Naive B cell (primary cell): Measurements from ENCODE around the gene TMEM131L. TPM values are rescaled to one million over a fixed set of nuclear protein-coding genes. Genes with fewer than 3 reads are reported as not detected.

Source experiments
- ATAC-seq, 2 donors: fragments of 150-1000 bp; cut with Tn5 transposase; 2 replicates each; pipeline ENCODE4 v1.10.0; 2021; ENCODE audit warnings: low read depth in 2 of 2, mild to moderate bottlenecking in 2 of 2, moderate library complexity in 2 of 2
- DNase-seq: peaks from one replicate; pipeline ENCODE4 v3.0.0; 2022
- H3K27ac Mint-ChIP-seq, 6 donors: one replicate each; pipeline ENCODE4 v1.8.0; 2020 to 2022; ENCODE audit warnings: mild to moderate bottlenecking in 6 of 6, mixed read lengths in 6 of 6, moderate library complexity in 5 of 6, inconsistent platforms in 2 of 6
- H3K27me3 Mint-ChIP-seq, 3 donors: one replicate each; pipeline ENCODE4 v1.8.0; 2021 to 2022; ENCODE audit warnings: mixed read lengths in 3 of 3, mild to moderate bottlenecking in 1 of 3
- H3K36me3 Mint-ChIP-seq, 2 donors: one replicate each; pipeline ENCODE4 v1.8.0; 2020 to 2022; ENCODE audit warnings: mixed read lengths in 2 of 2, inconsistent platforms in 1 of 2, mild to moderate bottlenecking in 1 of 2
- H3K4me1 Mint-ChIP-seq, 3 donors: one replicate each; pipeline ENCODE4 v1.8.0; 2020 to 2022; ENCODE audit warnings: mixed read lengths in 3 of 3, inconsistent platforms in 1 of 3, mild to moderate bottlenecking in 1 of 3, moderate library complexity in 1 of 3
- H3K4me3 Mint-ChIP-seq, 8 donors: one replicate each; pipeline ENCODE4 v1.8.0; 2020 to 2022; ENCODE audit warnings: mild to moderate bottlenecking in 8 of 8, mixed read lengths in 8 of 8, moderate library complexity in 8 of 8, inconsistent platforms in 2 of 8
- H3K9me3 Mint-ChIP-seq, 7 donors: one replicate each; pipeline ENCODE4 v1.8.0; 2020 to 2022; ENCODE audit warnings: mixed read lengths in 7 of 7, mild to moderate bottlenecking in 5 of 7, inconsistent platforms in 2 of 7, moderate library complexity in 1 of 7
- polyA plus RNA-seq, 6 donors: library from polyadenylated mRNA; unstranded; fragments of 300-500 nt; fragmentation: Illumina TruSeq; gene quantifications; one replicate each; pipeline ENCODE4 v1.2.3, GENCODE V29; 2021; ENCODE audit warnings: low read depth in 6 of 6

Gene TMEM131L
- polyA plus RNA-seq, 6 donors from 2014 or later = 52.2 to 86.7 (median 68.1) TPM

DNA sequence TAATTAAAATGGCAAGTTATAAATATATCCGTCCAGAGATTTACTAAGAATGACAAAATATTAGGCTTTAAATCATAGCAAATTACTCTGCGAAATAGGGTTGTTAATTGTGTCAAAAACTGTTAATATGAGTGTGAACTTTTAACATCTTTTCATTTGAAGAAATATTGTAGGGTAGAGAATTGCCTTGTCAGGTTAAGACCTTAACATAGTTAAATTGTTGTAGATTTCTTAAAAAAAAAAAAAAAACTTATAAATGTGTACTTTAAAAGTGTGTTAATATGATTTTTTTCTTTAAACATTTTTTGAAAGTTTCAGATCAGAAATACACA is 110.2 kb downstream of the TMEM131L start:
- DNase-seq (no peak), ATAC-seq (no peak)
- Mint-ChIP-seq H3K27me3 (no peaks in the 10 kb centered on the region), H3K9me3 (no peaks in the 10 kb centered on the region), H3K36me3 (peaks cover 19 to 21% of the 10 kb centered on the region in 2 donors), H3K4me3 (peak overlapping the region in 1 of 8 donors; percentile 74), H3K27ac (peak overlapping the region in 4 of 6 donors; percentile 36 to 95 (median 76)), H3K4me1 (peaks cover 54 to 86% (median 72%) of the 10 kb centered on the region in 3 donors)

- peaks cover 14 to 18% of the 10 kb centered on the region in 2 donors for H3K36me3 Mint-ChIP-seq
- peak overlapping the region in 1 of 8 donors; percentile 7 for H3K4me3 Mint-ChIP-seq
- no peak for DNase-seq
- H3K27me3 Mint-ChIP-seq = no peaks in the 10 kb centered on the region
- no peak for ATAC-seq
- no peaks in the 10 kb centered on the region for H3K9me3 Mint-ChIP-seq
- peaks cover 49 to 86% (median 67%) of the 10 kb centered on the region in 3 donors for H3K4me1 Mint-ChIP-seq
- H3K27ac Mint-ChIP-seq = peak overlapping the region; percentile 35 to 90 (median 44)
Observed at GRCh38 chr4:153577053-153577452, 110.9 kb downstream of the TMEM131L start.

DNA sequence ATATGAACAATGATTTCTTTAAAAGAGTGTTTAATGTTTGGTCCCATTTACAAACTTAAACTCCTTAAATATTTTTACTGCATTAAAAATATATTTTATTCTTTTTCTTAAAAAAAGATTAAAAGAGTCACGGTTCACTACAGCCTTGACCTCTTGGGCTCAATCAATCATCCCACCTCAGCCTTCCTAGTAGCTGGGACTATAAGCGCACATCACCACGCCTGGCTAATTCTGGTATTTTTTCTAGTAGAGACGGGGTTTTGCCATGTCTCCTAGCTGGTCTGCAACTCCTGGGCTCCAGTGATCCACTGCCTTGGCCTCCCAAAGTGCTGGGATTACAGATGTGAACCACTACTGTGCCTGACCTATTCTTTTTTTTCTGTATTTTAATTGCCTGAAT is 113.2 kb downstream of the TMEM131L start:
- peaks cover 9 to 16% of the 10 kb centered on the region in 2 donors for H3K36me3 Mint-ChIP-seq

GRCh38 chr4:153579872-153580271 is 113.7 kb downstream of the TMEM131L start:
- H3K36me3 Mint-ChIP-seq = peaks cover 9 to 16% of the 10 kb centered on the region in 2 donors
- DNase-seq (peak; percentile 44), ATAC-seq (peak; percentile 94 to 95)
- H3K4me3 Mint-ChIP-seq = peak overlapping the region; percentile 1 to 74 (median 66)
- H3K27ac Mint-ChIP-seq = peak overlapping the region in 5 of 6 donors; percentile 65 to 88 (median 75)
- H3K4me1 Mint-ChIP-seq = peaks cover 30 to 75% (median 51%) of the 10 kb centered on the region in 3 donors
- no peaks in the 10 kb centered on the region for H3K27me3 Mint-ChIP-seq
- no peaks in the 10 kb centered on the region for H3K9me3 Mint-ChIP-seq

More for the DNA sequence above, 113.2 kb downstream of the TMEM131L start:
- Mint-ChIP-seq H3K27ac (peak overlapping the region in 4 of 6 donors; percentile 65 to 88 (median 81)), H3K9me3 (no peaks in the 10 kb centered on the region), H3K4me1 (peaks cover 31 to 78% (median 51%) of the 10 kb centered on the region in 3 donors), H3K27me3 (no peaks in the 10 kb centered on the region), H3K4me3 (peak overlapping the region; percentile 1 to 74 (median 66))
- DNase-seq = no peak
- ATAC-seq = peak; percentile 66 to 69

DNA sequence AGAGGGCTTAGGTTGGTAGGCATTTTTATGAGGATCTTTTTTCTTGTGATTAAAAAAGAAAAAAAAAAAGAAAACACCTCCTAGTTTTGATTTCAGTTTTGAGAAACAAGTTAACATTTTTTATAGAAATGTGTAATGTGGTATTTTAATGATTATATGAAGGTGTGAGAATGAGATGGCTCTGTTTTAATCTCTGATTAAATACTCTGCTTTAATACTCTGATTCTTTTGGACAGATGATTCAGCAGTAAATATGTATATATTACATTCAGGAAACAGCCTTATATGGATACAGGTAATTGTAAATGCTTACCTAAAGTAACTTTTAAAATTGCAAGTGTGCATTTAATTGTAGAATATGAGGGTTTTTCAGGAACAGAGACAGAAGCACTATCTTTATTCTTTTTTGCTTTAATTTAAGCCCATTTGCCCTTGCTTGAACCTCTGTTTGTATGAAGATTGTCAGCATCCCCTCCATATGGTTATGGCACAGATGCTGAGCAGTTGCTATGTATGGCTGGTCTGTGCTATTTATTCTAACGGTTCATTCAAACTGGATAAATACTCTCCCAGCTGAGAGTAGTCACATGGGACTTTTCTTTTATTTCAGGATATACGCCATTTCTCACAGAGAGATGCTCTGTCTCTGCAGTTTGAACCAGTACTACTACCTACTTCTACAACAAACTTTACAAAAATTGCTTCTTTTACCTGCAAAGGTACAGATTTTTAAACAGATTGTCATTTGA is 117.0 kb downstream of the TMEM131L start:
- H3K9me3 Mint-ChIP-seq = no peaks in the 10 kb centered on the region
- H3K27me3 Mint-ChIP-seq = no peaks in the 10 kb centered on the region
- peaks cover 5 to 15% of the 10 kb centered on the region in 2 donors for H3K36me3 Mint-ChIP-seq
- peaks cover 22 to 48% (median 31%) of the 10 kb centered on the region in 3 donors for H3K4me1 Mint-ChIP-seq
- peak overlapping the region in 4 of 6 donors; percentile 6 to 57 (median 46) for H3K27ac Mint-ChIP-seq
- DNase-seq (no peak), ATAC-seq (no peak)
- H3K4me3 Mint-ChIP-seq = no peak overlapping the region

- DNase-seq (no peak), ATAC-seq (no peak)
- Mint-ChIP-seq H3K4me3 (peak overlapping the region in 1 of 8 donors; percentile 39), H3K27ac (peak overlapping the region in 4 of 6 donors; percentile 54 to 95 (median 85)), H3K36me3 (peaks cover 19 to 23% of the 10 kb centered on the region in 2 donors), H3K27me3 (no peaks in the 10 kb centered on the region), H3K9me3 (no peaks in the 10 kb centered on the region), H3K4me1 (peaks cover 17 to 39% (median 24%) of the 10 kb centered on the region in 3 donors)
Observed at GRCh38 chr4:153585026-153585425, 118.9 kb downstream of the TMEM131L start.

- peaks cover 2 to 6% (median 3%) of the 10 kb centered on the region in 3 donors for H3K4me1 Mint-ChIP-seq
- DNase-seq = no peak
- H3K9me3 Mint-ChIP-seq = no peaks in the 10 kb centered on the region
- peak overlapping the region in 2 of 6 donors; percentile 3 to 44 for H3K27ac Mint-ChIP-seq
- peaks cover 24 to 39% of the 10 kb centered on the region in 2 donors for H3K36me3 Mint-ChIP-seq
- ATAC-seq = no peak
- H3K27me3 Mint-ChIP-seq = no peaks in the 10 kb centered on the region
- H3K4me3 Mint-ChIP-seq = no peak overlapping the region
Observed at GRCh38 chr4:153589703-153590595, 123.8 kb downstream of the TMEM131L start.

- Mint-ChIP-seq H3K9me3 (no peaks in the 10 kb centered on the region), H3K36me3 (peaks cover 29 to 39% of the 10 kb centered on the region in 2 donors), H3K27ac (peak overlapping the region in 1 of 6 donors; percentile 24), H3K4me3 (no peak overlapping the region), H3K27me3 (no peaks in the 10 kb centered on the region), H3K4me1 (peaks cover 0 to 6% (median 0%) of the 10 kb centered on the region in 3 donors)
- ATAC-seq (no peak), DNase-seq (no peak)
Observed at GRCh38 chr4:153591441-153591840, 125.3 kb downstream of the TMEM131L start.

- H3K36me3 Mint-ChIP-seq = peaks cover 31 to 39% of the 10 kb centered on the region in 2 donors
- peaks cover 0 to 3% (median 0%) of the 10 kb centered on the region in 3 donors for H3K4me1 Mint-ChIP-seq
- no peak overlapping the region for H3K4me3 Mint-ChIP-seq
- DNase-seq (no peak), ATAC-seq (no peak)
- no peaks in the 10 kb centered on the region for H3K27me3 Mint-ChIP-seq
- no peaks in the 10 kb centered on the region for H3K9me3 Mint-ChIP-seq
- H3K27ac Mint-ChIP-seq = peak overlapping the region in 4 of 6 donors; percentile 12 to 80 (median 43)
Observed at GRCh38 chr4:153592064-153592463, 125.9 kb downstream of the TMEM131L start.

DNA sequence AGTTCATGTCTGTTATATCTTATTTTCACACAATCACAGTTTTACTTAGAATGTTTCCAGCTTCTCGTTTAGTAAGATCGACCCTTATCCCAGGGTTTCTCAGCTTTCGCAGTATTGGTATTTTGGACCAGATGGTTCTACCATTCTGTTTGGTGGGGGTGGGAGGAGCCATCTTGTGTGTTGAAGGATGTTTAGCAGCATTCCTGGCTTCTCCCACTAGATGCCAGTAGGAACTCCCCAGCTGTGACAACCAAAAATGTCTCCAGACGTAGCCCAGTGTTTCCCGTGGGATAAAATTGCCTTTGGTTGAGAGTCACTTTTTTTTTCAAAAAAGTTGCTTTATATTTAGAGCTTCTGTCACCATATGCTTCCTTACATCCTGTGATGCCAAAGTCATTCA is 127.0 kb downstream of the TMEM131L start:
- no peak for ATAC-seq
- H3K27me3 Mint-ChIP-seq = no peaks in the 10 kb centered on the region
- no peaks in the 10 kb centered on the region for H3K9me3 Mint-ChIP-seq
- no peak for DNase-seq
- H3K4me1 Mint-ChIP-seq = peaks cover 0 to 1% (median 0%) of the 10 kb centered on the region in 3 donors
- H3K36me3 Mint-ChIP-seq = peaks cover 25 to 40% of the 10 kb centered on the region in 2 donors
- H3K4me3 Mint-ChIP-seq = no peak overlapping the region
- H3K27ac Mint-ChIP-seq = no peak overlapping the region

GRCh38 chr4:153594210-153594609 is 128.1 kb downstream of the TMEM131L start:
- Mint-ChIP-seq H3K27me3 (no peaks in the 10 kb centered on the region), H3K36me3 (peaks cover 26 to 40% of the 10 kb centered on the region in 2 donors), H3K4me1 (peaks cover 0 to 5% (median 0%) of the 10 kb centered on the region in 3 donors), H3K27ac (no peak overlapping the region), H3K4me3 (no peak overlapping the region), H3K9me3 (no peaks in the 10 kb centered on the region)
- no peak for ATAC-seq
- no peak for DNase-seq

- H3K9me3 Mint-ChIP-seq = no peaks in the 10 kb centered on the region
- ATAC-seq (no peak), DNase-seq (no peak)
- H3K36me3 Mint-ChIP-seq = peaks cover 26 to 27% of the 10 kb centered on the region in 2 donors
- peaks cover 0 to 20% (median 0%) of the 10 kb centered on the region in 3 donors for H3K4me1 Mint-ChIP-seq
- H3K27me3 Mint-ChIP-seq = no peaks in the 10 kb centered on the region
- H3K4me3 Mint-ChIP-seq = peak overlapping the region in 1 of 8 donors; percentile 6
- H3K27ac Mint-ChIP-seq = peak overlapping the region in 4 of 6 donors; percentile 19 to 69 (median 50)
Observed at GRCh38 chr4:153595894-153596601, 129.9 kb downstream of the TMEM131L start.

GRCh38 chr4:153602758-153603157 is 136.6 kb downstream of the TMEM131L start:
- Mint-ChIP-seq H3K9me3 (no peaks in the 10 kb centered on the region), H3K27me3 (no peaks in the 10 kb centered on the region), H3K4me1 (peaks cover 0 to 29% (median 3%) of the 10 kb centered on the region in 3 donors), H3K27ac (peak overlapping the region in 1 of 6 donors; percentile 81), H3K36me3 (peaks cover 19 to 38% of the 10 kb centered on the region in 2 donors), H3K4me3 (no peak overlapping the region)
- DNase-seq (no peak), ATAC-seq (no peak)
